H1 (cell line): ENCODE data around the gene TMC3.

Source experiments
- ASH2L ChIP-seq: fragments of 200-600, 300-600 bp; sonication (generic); IDR thresholded peaks from one replicate; pipeline ENCODE4 v1.7.1; 2017; ENCODE audit warnings: low read length
- CHD2 ChIP-seq: IDR thresholded peaks from 2 replicates; pipeline ENCODE4 v1.6.1; 2012; ENCODE audit warnings: low read length, improper control_type of control experiment
- GABPA ChIP-seq: IDR thresholded peaks from 2 replicates; pipeline ENCODE4 v1.6.1; 2011; ENCODE audit warnings: mild to moderate bottlenecking, low read length, moderate library complexity, borderline replicate concordance; ENCODE audit not compliant: insufficient read depth
- HDAC6 ChIP-seq: IDR thresholded peaks from one replicate; pipeline ENCODE4 v1.7.1; 2012; ENCODE audit warnings: low read depth, mild to moderate bottlenecking, inconsistent platforms, low read length, moderate library complexity
- JUN ChIP-seq: IDR thresholded peaks from 2 replicates; pipeline ENCODE4 v1.6.1; 2011; ENCODE audit warnings: low read depth, mild to moderate bottlenecking, improper control_type of control experiment, low read length
- POLR2A ChIP-seq, 2 experiments: IDR thresholded peaks; 1 replicate in 1 of 2; 2 replicates in 1 of 2; pipeline ENCODE4 v1.6.1; 2011; ENCODE audit warnings: low read depth in 2 of 2, low read length in 2 of 2, mild to moderate bottlenecking in 2 of 2; ENCODE audit errors: control extremely low read depth in 1 of 2
- POLR2AphosphoS5 ChIP-seq: IDR thresholded peaks from 2 replicates; pipeline ENCODE4 v1.6.1; 2011; ENCODE audit warnings: low read depth, low read length
- RAD21 ChIP-seq, 2 experiments: IDR thresholded peaks in 1 of 2; conservative IDR thresholded peaks in 1 of 2; 2 replicates each; pipeline ENCODE4 v1.6.1; 2011; ENCODE audit warnings: low read depth in 2 of 2, low read length in 2 of 2, improper control_type of control experiment in 1 of 2, inconsistent platforms in 1 of 2, mild to moderate bottlenecking in 1 of 2, moderate library complexity in 1 of 2
- RFX5 ChIP-seq: IDR thresholded peaks from 2 replicates; pipeline ENCODE4 v1.6.1; 2011; ENCODE audit warnings: low read depth, low read length, improper control_type of control experiment, borderline replicate concordance
- SIN3A ChIP-seq, 2 experiments: IDR thresholded peaks in 1 of 2; conservative IDR thresholded peaks in 1 of 2; 2 replicates each; pipeline ENCODE4 v1.6.1; 2011 to 2012; ENCODE audit warnings: low read length in 2 of 2, improper control_type of control experiment in 1 of 2, low read depth in 1 of 2, mild to moderate bottlenecking in 1 of 2
- TEAD4 ChIP-seq: IDR thresholded peaks from 2 replicates; pipeline ENCODE4 v1.6.1; 2012; ENCODE audit warnings: low read depth, low read length, inconsistent platforms, mixed read lengths
- TF ChIP-seq, protein P1 (sequence below), 3 experiments: IDR thresholded peaks; 1 replicate in 2 of 3; 2 replicates in 1 of 3; pipeline versions ENCODE4 v1.5.1 to v1.6.1; 2011; ENCODE audit warnings: low read length in 3 of 3, mild to moderate bottlenecking in 3 of 3, inconsistent platforms in 2 of 3, low read depth in 1 of 3, moderate library complexity in 1 of 3; ENCODE audit not compliant: insufficient read depth in 1 of 3; ENCODE audit errors: control extremely low read depth in 1 of 3
- TF ChIP-seq, protein P2 (sequence below): IDR thresholded peaks from 2 replicates; pipeline ENCODE4 v1.6.1; 2012; ENCODE audit warnings: inconsistent platforms

DNA sequence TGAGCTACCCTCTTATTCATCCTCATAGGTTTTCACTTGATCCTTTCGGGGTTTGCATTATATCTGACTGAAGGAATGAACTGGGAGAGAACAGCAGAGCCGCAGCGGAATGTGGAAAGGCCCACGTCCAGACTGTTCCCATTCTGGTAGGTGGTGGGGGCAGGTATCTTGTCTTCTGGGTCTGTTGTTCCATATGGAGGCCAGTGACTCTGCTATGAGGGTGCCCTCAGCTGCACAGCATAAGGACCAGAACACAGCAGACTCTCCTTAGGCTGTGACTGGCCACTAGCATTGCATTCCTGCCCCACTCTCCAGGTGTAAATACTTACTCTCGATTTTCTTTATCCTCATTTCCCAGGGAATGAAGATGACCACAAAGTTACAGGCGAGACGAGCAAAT lies 12.1 kb downstream of the TMC3 start:
- TF ChIP-seq TEAD4 (no peak), GABPA (no peak), JUN (no peak), RAD21 (IDR thresholded peaks at IDR 0.05 in 1 of 2, conservative IDR thresholded peaks at IDR 0.05 in 1 of 2; ENCODE audit: low read depth in 2 of 2, low read length in 2 of 2) (no peak), SIN3A (conservative IDR thresholded peaks at IDR 0.05 in 1 of 2, IDR thresholded peaks at IDR 0.05 in 1 of 2; ENCODE audit: low read depth in 1 of 2, low read length in 2 of 2) (no peak), RFX5 (no peak), ASH2L (no peak), POLR2A (IDR thresholded peaks at IDR 0.05; ENCODE audit: control extremely low read depth in 1 of 2, low read depth in 2 of 2, low read length in 2 of 2) (no peak), CHD2 (no peak), POLR2AphosphoS5 (no peak), HDAC6 (no peak)
- TF ChIP-seq, protein P1, sequence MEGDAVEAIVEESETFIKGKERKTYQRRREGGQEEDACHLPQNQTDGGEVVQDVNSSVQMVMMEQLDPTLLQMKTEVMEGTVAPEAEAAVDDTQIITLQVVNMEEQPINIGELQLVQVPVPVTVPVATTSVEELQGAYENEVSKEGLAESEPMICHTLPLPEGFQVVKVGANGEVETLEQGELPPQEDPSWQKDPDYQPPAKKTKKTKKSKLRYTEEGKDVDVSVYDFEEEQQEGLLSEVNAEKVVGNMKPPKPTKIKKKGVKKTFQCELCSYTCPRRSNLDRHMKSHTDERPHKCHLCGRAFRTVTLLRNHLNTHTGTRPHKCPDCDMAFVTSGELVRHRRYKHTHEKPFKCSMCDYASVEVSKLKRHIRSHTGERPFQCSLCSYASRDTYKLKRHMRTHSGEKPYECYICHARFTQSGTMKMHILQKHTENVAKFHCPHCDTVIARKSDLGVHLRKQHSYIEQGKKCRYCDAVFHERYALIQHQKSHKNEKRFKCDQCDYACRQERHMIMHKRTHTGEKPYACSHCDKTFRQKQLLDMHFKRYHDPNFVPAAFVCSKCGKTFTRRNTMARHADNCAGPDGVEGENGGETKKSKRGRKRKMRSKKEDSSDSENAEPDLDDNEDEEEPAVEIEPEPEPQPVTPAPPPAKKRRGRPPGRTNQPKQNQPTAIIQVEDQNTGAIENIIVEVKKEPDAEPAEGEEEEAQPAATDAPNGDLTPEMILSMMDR (IDR thresholded peaks at IDR 0.05; ENCODE audit: control extremely low read depth in 1 of 3, insufficient read depth in 1 of 3, low read depth in 1 of 3, low read length in 3 of 3) = no peak
- TF ChIP-seq, protein P2, sequence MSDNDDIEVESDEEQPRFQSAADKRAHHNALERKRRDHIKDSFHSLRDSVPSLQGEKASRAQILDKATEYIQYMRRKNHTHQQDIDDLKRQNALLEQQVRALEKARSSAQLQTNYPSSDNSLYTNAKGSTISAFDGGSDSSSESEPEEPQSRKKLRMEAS = no peak
